H1 (cell line): ENCODE data around the gene STT3B. TPM values are rescaled to one million over a fixed set of nuclear protein-coding genes. Genes with fewer than 3 reads are reported as not detected.

Experiments used
- CTCF ChIA-PET: fragments of 300-600 bp; sonication (Branson Sonifier 250); formaldehyde crosslinking; loops from one replicate; lab custom pipeline; 2021; ENCODE audit not compliant: partially characterized antibody; lab: Charles Lee
- POLR2A ChIA-PET: fragments of 300-600 bp; sonication (Branson Sonifier 250); formaldehyde crosslinking; loops from one replicate; lab custom pipeline; 2021; ENCODE audit warnings: inconsistent platforms; ENCODE audit not compliant: partially characterized antibody; lab: Charles Lee
- DNase-seq, 2 experiments: peaks; one replicate each; pipeline versions ENCODE4 v3.0.0 to v3.0.0-alpha.2; 2010 to 2022; ENCODE audit warnings: low spot score in 2 of 2, low read depth in 1 of 2, mixed read lengths in 1 of 2
- FAIRE-seq: peaks from 2 replicates; lab custom pipeline; 2011; peaks lifted over from hg19 to GRCh38; lab: Jason Lieb, UNC
- H2AFZ ChIP-seq: 2 replicates; pipeline ENCODE4 v1.8.1; 2012; ENCODE audit warnings: low read length, inconsistent platforms
- H2AK5ac ChIP-seq: 2 replicates; pipeline ENCODE4 v1.6.1; 2013; ENCODE audit warnings: low read depth, low read length
- H2BK120ac ChIP-seq: replicated peaks from 2 replicates; pipeline ENCODE3; 2013; ENCODE audit warnings: low read depth, low read length, inconsistent platforms
- H2BK12ac ChIP-seq: 2 replicates; pipeline ENCODE4 v1.6.1; 2013; ENCODE audit warnings: low read depth, low read length
- H2BK15ac ChIP-seq: 2 replicates; pipeline ENCODE4 v1.6.1; 2013; ENCODE audit warnings: low read length
- H2BK20ac ChIP-seq: 2 replicates; pipeline ENCODE4 v1.6.1; 2013; ENCODE audit warnings: low read length
- H2BK5ac ChIP-seq: 2 replicates; pipeline ENCODE4 v1.6.1; 2013; ENCODE audit warnings: low read depth, low read length
- H3K14ac ChIP-seq: 2 replicates; pipeline ENCODE4 v1.6.1; 2013; ENCODE audit warnings: inconsistent platforms; ENCODE audit not compliant: insufficient read length
- H3K18ac ChIP-seq: 2 replicates; pipeline ENCODE4 v1.6.1; 2013; ENCODE audit warnings: low read length; ENCODE audit errors: extremely low read depth
- H3K23ac ChIP-seq: 2 replicates; pipeline ENCODE4 v1.6.1; 2013; ENCODE audit warnings: inconsistent platforms; ENCODE audit not compliant: insufficient read length
- H3K23me2 ChIP-seq: 2 replicates; pipeline ENCODE4 v1.6.1; 2013; ENCODE audit warnings: low read depth, low read length
- H3K27ac ChIP-seq: 2 replicates; pipeline ENCODE4 v1.6.1; 2011; ENCODE audit warnings: low read depth, low read length, inconsistent platforms
- H3K27me3 ChIP-seq, 4 experiments: replicated peaks in 1 of 4; 1 replicate in 1 of 4; 2 replicates in 3 of 4; pipeline versions ENCODE4 v1.6.1 to v1.8.1; 2011 to 2013; ENCODE audit warnings: low read length in 3 of 4, mild to moderate bottlenecking in 3 of 4, inconsistent platforms in 2 of 4, mixed read lengths in 2 of 4, moderate library complexity in 1 of 4; ENCODE audit not compliant: control insufficient read depth in 3 of 4, insufficient read depth in 3 of 4; ENCODE audit errors: extremely low read depth in 1 of 4
- H3K36me3 ChIP-seq, 4 experiments: 2 replicates each; pipeline versions ENCODE4 v1.6.1 to v1.8.1; 2011 to 2013; ENCODE audit warnings: mild to moderate bottlenecking in 4 of 4, low read length in 3 of 4, moderate library complexity in 2 of 4, control low read depth in 1 of 4, inconsistent platforms in 1 of 4; ENCODE audit not compliant: insufficient read depth in 4 of 4, control insufficient read depth in 2 of 4
- H3K4ac ChIP-seq: replicated peaks from 2 replicates; pipeline ENCODE3; 2013; ENCODE audit warnings: low read length, low read depth, mixed read lengths, inconsistent platforms; ENCODE audit not compliant: insufficient read length
- H3K4me1 ChIP-seq, 4 experiments: replicated peaks in 1 of 4; 1 replicate in 1 of 4; 2 replicates in 3 of 4; pipeline versions ENCODE4 v1.6.1 to v1.8.1; 2011 to 2013; ENCODE audit warnings: low read length in 3 of 4, inconsistent platforms in 2 of 4, mixed read lengths in 1 of 4; ENCODE audit not compliant: insufficient read depth in 4 of 4, control insufficient read depth in 3 of 4
- H3K4me2 ChIP-seq, 2 experiments: 2 replicates each; pipeline versions ENCODE4 v1.6.1 to v1.8.1; 2011 to 2013; ENCODE audit warnings: low read depth in 2 of 2, low read length in 2 of 2, control low read depth in 1 of 2, inconsistent platforms in 1 of 2, mild to moderate bottlenecking in 1 of 2; ENCODE audit not compliant: insufficient read depth in 1 of 2
- H3K4me3 ChIP-seq, 4 experiments: fragments of 200-600, 300-600 bp in 1 of 4; sonication (generic), shearing (Covaris generic), sonication (Bioruptor Twin) in 1 of 4; 2 replicates each; pipeline versions ENCODE4 v1.5.1 to v1.8.1; 2011 to 2016; ENCODE audit warnings: low read length in 4 of 4, low read depth in 3 of 4, control low read depth in 2 of 4, inconsistent platforms in 2 of 4, mild to moderate bottlenecking in 2 of 4, mixed read lengths in 1 of 4, moderate library complexity in 1 of 4; ENCODE audit not compliant: insufficient read depth in 2 of 4; ENCODE audit errors: extremely low read depth in 1 of 4
- H3K56ac ChIP-seq: replicated peaks from 2 replicates; pipeline ENCODE3; 2013; ENCODE audit warnings: low read depth, mild to moderate bottlenecking, mixed read lengths, low read length, inconsistent platforms; ENCODE audit not compliant: insufficient read length
- H3K79me1 ChIP-seq: 2 replicates; pipeline ENCODE4 v1.6.1; 2013; ENCODE audit warnings: low read depth, low read length, control low read depth
- H3K79me2 ChIP-seq, 2 experiments: 2 replicates each; pipeline versions ENCODE4 v1.6.1 to v1.8.1; 2012 to 2013; ENCODE audit warnings: low read length in 2 of 2, mild to moderate bottlenecking in 2 of 2, inconsistent platforms in 1 of 2; ENCODE audit not compliant: insufficient read depth in 2 of 2, control insufficient read depth in 1 of 2
- H3K9ac ChIP-seq, 4 experiments: replicated peaks in 1 of 4; 1 replicate in 1 of 4; 2 replicates in 3 of 4; pipeline versions ENCODE4 v1.6.1 to v1.8.1; 2011 to 2013; ENCODE audit warnings: low read depth in 3 of 4, low read length in 3 of 4, control low read depth in 2 of 4, mild to moderate bottlenecking in 2 of 4, moderate library complexity in 2 of 4, inconsistent platforms in 1 of 4; ENCODE audit errors: extremely low read depth in 1 of 4
- H3K9me3 ChIP-seq, 2 experiments: 2 replicates each; pipeline versions ENCODE4 v1.6.1 to v1.8.1; 2012 to 2013; ENCODE audit warnings: mild to moderate bottlenecking in 2 of 2, moderate library complexity in 2 of 2, control low read depth in 1 of 2, inconsistent platforms in 1 of 2, low read depth in 1 of 2, low read length in 1 of 2, mixed read lengths in 1 of 2; ENCODE audit not compliant: insufficient read depth in 2 of 2
- H4K20me1 ChIP-seq, 2 experiments: replicated peaks in 1 of 2; 2 replicates each; pipeline versions ENCODE3 to v1.8.1; 2011 to 2013; ENCODE audit warnings: inconsistent platforms in 2 of 2, low read length in 2 of 2, mild to moderate bottlenecking in 1 of 2; ENCODE audit not compliant: insufficient read depth in 2 of 2, control insufficient read depth in 1 of 2
- H4K5ac ChIP-seq: 2 replicates; pipeline ENCODE4 v1.6.1; 2013; ENCODE audit warnings: low read length, low read depth, mixed read lengths, inconsistent platforms; ENCODE audit not compliant: insufficient read length
- H4K8ac ChIP-seq: 2 replicates; pipeline ENCODE4 v1.8.0; 2013; ENCODE audit warnings: mild to moderate bottlenecking, moderate library complexity, low read length, inconsistent platforms; ENCODE audit not compliant: insufficient read depth; ENCODE audit errors: extremely low read depth
- H4K91ac ChIP-seq: replicated peaks from 2 replicates; pipeline ENCODE3; 2013; ENCODE audit warnings: low read length, mixed read lengths, inconsistent platforms; ENCODE audit not compliant: insufficient read length
- E2F6 ChIP-seq: IDR thresholded peaks from 2 replicates; pipeline ENCODE4 v1.6.1; 2012; ENCODE audit warnings: inconsistent platforms
- FOSL1 ChIP-seq: IDR thresholded peaks from 2 replicates; pipeline ENCODE4 v1.6.1; 2011; ENCODE audit warnings: mild to moderate bottlenecking, low read depth, low read length, moderate library complexity; ENCODE audit not compliant: insufficient read depth
- HDAC2 ChIP-seq, 2 experiments: fragments of 300-600 bp in 1 of 2; sonication (generic) in 1 of 2; IDR thresholded peaks; 2 replicates each; pipeline ENCODE4 v1.6.1; 2011 to 2012; ENCODE audit warnings: low read depth in 2 of 2, low read length in 2 of 2, mild to moderate bottlenecking in 2 of 2, moderate library complexity in 2 of 2, borderline replicate concordance in 1 of 2, inconsistent platforms in 1 of 2
- MAX ChIP-seq: IDR thresholded peaks from 2 replicates; pipeline ENCODE4 v1.6.1; 2012; ENCODE audit warnings: inconsistent platforms
- POLR2AphosphoS5 ChIP-seq: IDR thresholded peaks from 2 replicates; pipeline ENCODE4 v1.6.1; 2011; ENCODE audit warnings: low read depth, low read length
- POU5F1 ChIP-seq: IDR thresholded peaks from 2 replicates; pipeline ENCODE4 v1.6.1; 2011; ENCODE audit warnings: low read depth, mild to moderate bottlenecking, low read length, moderate library complexity
- SP1 ChIP-seq: IDR thresholded peaks from 2 replicates; pipeline ENCODE4 v1.6.1; 2011; ENCODE audit warnings: low read depth, low read length
- SP4 ChIP-seq: IDR thresholded peaks from 2 replicates; pipeline ENCODE4 v1.6.1; 2012; ENCODE audit warnings: low read length, inconsistent platforms
- SRF ChIP-seq: IDR thresholded peaks from 2 replicates; pipeline ENCODE4 v1.6.1; 2011; ENCODE audit warnings: mild to moderate bottlenecking, low read depth, low read length, moderate library complexity
- SUZ12 ChIP-seq: fragments of 200-600 bp; sonication (generic); IDR thresholded peaks from 2 replicates; pipeline ENCODE4 v1.6.1; 2012; ENCODE audit warnings: mild to moderate bottlenecking, inconsistent platforms, low read length, moderate library complexity, mixed read lengths
- TCF12 ChIP-seq: IDR thresholded peaks from 2 replicates; pipeline ENCODE4 v1.6.1; 2011; ENCODE audit warnings: low read depth, mild to moderate bottlenecking, low read length
- WGBS, 2 experiments: shearing (Covaris generic) in 1 of 2; methylation state at CpG; one replicate each; pipeline versions ENCODE4 v1.1.6 to v1.1.7; 2013 to 2015; ENCODE audit warnings: low lambda C conversion rate in 2 of 2, mixed read lengths in 2 of 2, inconsistent platforms in 1 of 2, low coverage in 1 of 2, missing lambda C conversion rate in 1 of 2; ENCODE audit not compliant: insufficient replicate concordance in 2 of 2, insufficient coverage in 1 of 2, insufficient read length in 1 of 2; ENCODE audit errors: extremely low coverage in 1 of 2, missing lambda C conversion rate in 1 of 2; 5-methylcytosine and 5-hydroxymethylcytosine counted together
- polyA plus RNA-seq, 7 experiments: library from polyadenylated mRNA; depleted of rRNA in 3 of 7; stranded (reverse) in 5 of 7; unstranded in 2 of 7; fragments of >200 nt in 5 of 7; fragments of 200-250 nt in 2 of 7; gene quantifications; 1 replicate in 5 of 7; 2 replicates in 1 of 7; 4 replicates in 1 of 7; pipeline versions ENCODE4 v1.2.1 to v1.2.3, GENCODE V29; 2011 to 2013; ENCODE audit warnings: missing spikeins in 2 of 7, mixed read lengths in 2 of 7
- total RNA-seq: library from RNA; stranded (reverse); fragmentation: NEBNext Ultra II Directional; extraction: Animal tissue kit (Norgen Biotek cat#: 25700); gene quantifications from 2 replicates; pipeline ENCODE4 v1.2.1, GENCODE V29; 2021

Gene STT3B
- total and polyA plus RNA-seq, 2 of the 8 experiments (the other 6 are each of a cell fraction or from before 2014, with no cell fraction given) = 43.5 to 134 TPM

- H2BK20ac ChIP-seq = no peak overlapping the region
- no peak overlapping the region for H4K91ac ChIP-seq
- H3K9me3 ChIP-seq = no peaks in the 10 kb centered on the region
- no peaks in the 10 kb centered on the region; the same call in 1 of the 2 replicates for H3K79me1 ChIP-seq
- POLR2A ChIA-PET = no interaction called here
- DNase-seq = no peak
- peaks cover 0 to 23% (median 8%) of the 10 kb centered on the region in 4 experiments; a peak in 5 of 8 replicates for H3K36me3 ChIP-seq
- CTCF ChIA-PET = interaction anchor here (1.1 to 2.1 kb wide), 4 partner anchors 11 to 705 kb away, joined by 3 to 6 read pairs (median 4); no protein-coding TSS in a partner anchor
- no peaks in the 10 kb centered on the region for H3K4me1 ChIP-seq
- no peak overlapping the region for H4K5ac ChIP-seq
- H3K23ac ChIP-seq = no peak overlapping the region
- H2BK120ac ChIP-seq = no peak overlapping the region
- H3K9ac ChIP-seq = no peak overlapping the region
- no peak overlapping the region for H3K27ac ChIP-seq
- no peaks in the 10 kb centered on the region for H4K20me1 ChIP-seq
- TF ChIP-seq SP1 = no peak
- no peak for TF ChIP-seq MAX
- no peak for TF ChIP-seq POLR2AphosphoS5
- no peak for TF ChIP-seq TCF12
- no peak for TF ChIP-seq HDAC2 (IDR thresholded peaks at IDR 0.05; ENCODE audit: borderline replicate concordance in 1 of 2, low read depth in 2 of 2, low read length in 2 of 2)
- no peak for TF ChIP-seq E2F6
- TF ChIP-seq SP4 = no peak
- TF ChIP-seq SRF = no peak
- no peak for TF ChIP-seq FOSL1
- TF ChIP-seq POU5F1 = no peak
- TF ChIP-seq SUZ12 = no peak
- H3K4me2 ChIP-seq = no peak overlapping the region
- H2BK12ac ChIP-seq = no peak overlapping the region
- no peak overlapping the region for H2AK5ac ChIP-seq
- H3K56ac ChIP-seq = no peak overlapping the region
- FAIRE-seq = no peak
- no peaks in the 10 kb centered on the region for H3K27me3 ChIP-seq
- WGBS, 2 experiments = 92% methylated on average over 5 of the region's 5 CpGs; no CpG with 5 or more reads in 1 of the 2 experiments
- no peak overlapping the region for H3K4ac ChIP-seq
- H3K23me2 ChIP-seq = no peaks in the 10 kb centered on the region
- H2BK15ac ChIP-seq = no peak overlapping the region
- H3K18ac ChIP-seq = no peak overlapping the region
- H2BK5ac ChIP-seq = no peak overlapping the region
- no peak overlapping the region for H3K4me3 ChIP-seq
- H2AFZ ChIP-seq = no peak overlapping the region
- no peak overlapping the region for H4K8ac ChIP-seq
- H3K79me2 ChIP-seq = no peaks in the 10 kb centered on the region
- no peak overlapping the region for H3K14ac ChIP-seq
Measured at GRCh38 chr3:31661286-31661685, 128.6 kb downstream of the STT3B start.
